Neuron (in vitro differentiated cells): Measurements from ENCODE around the gene ESPNL.

ENCODE experiments used
- H2AFZ ChIP-seq: one replicate; pipeline ENCODE4 v1.6.1; 2013; ENCODE audit warnings: low read depth, mild to moderate bottlenecking, inconsistent platforms, low read length, moderate library complexity
- H3K27me3 ChIP-seq: one replicate; pipeline ENCODE4 v1.6.1; 2013; ENCODE audit warnings: low read length; ENCODE audit not compliant: insufficient read depth
- H3K36me3 ChIP-seq: one replicate; pipeline ENCODE4 v1.6.1; 2013; ENCODE audit warnings: low read length; ENCODE audit not compliant: insufficient read depth
- H3K4me1 ChIP-seq: one replicate; pipeline ENCODE4 v1.6.1; 2013; ENCODE audit warnings: low read length; ENCODE audit not compliant: insufficient read depth
- H3K4me3 ChIP-seq: 2 replicates; pipeline ENCODE4 v1.5.1; 2013; ENCODE audit warnings: mild to moderate bottlenecking, low read length, moderate library complexity
- H3K9me3 ChIP-seq: one replicate; pipeline ENCODE4 v1.6.1; 2013; ENCODE audit warnings: low read length

ESPNL gene

GRCh38 chr2:238143239-238143951 is 43.3 kb downstream of the ESPNL start:
- Histone ChIP-seq H3K27me3 (peaks cover 4% of the 10 kb centered on the region), H3K4me3 (no peak overlapping the region), H2AFZ (no peak overlapping the region), H3K4me1 (peaks cover 13% of the 10 kb centered on the region), H3K36me3 (no peaks in the 10 kb centered on the region), H3K9me3 (no peaks in the 10 kb centered on the region)

- Histone ChIP-seq H3K9me3 (no peaks in the 10 kb centered on the region), H2AFZ (no peak overlapping the region), H3K36me3 (no peaks in the 10 kb centered on the region), H3K4me3 (no peak overlapping the region), H3K4me1 (peaks cover 4% of the 10 kb centered on the region), H3K27me3 (peaks cover 4% of the 10 kb centered on the region)
These were observed 44.1 kb downstream of the ESPNL start for GRCh38 chr2:238144262-238144661.

- no peaks in the 10 kb centered on the region for H3K9me3 ChIP-seq
- H2AFZ ChIP-seq: no peak overlapping the region
- no peaks in the 10 kb centered on the region for H3K36me3 ChIP-seq
- no peak overlapping the region for H3K4me3 ChIP-seq
- H3K27me3 ChIP-seq: peaks cover 4% of the 10 kb centered on the region
- peaks cover 4% of the 10 kb centered on the region for H3K4me1 ChIP-seq
These were observed 44.9 kb downstream of the ESPNL start for GRCh38 chr2:238145046-238145445.

- Histone ChIP-seq H3K36me3 (no peaks in the 10 kb centered on the region), H3K27me3 (peaks cover 4% of the 10 kb centered on the region), H3K9me3 (no peaks in the 10 kb centered on the region), H3K4me1 (peaks cover 4% of the 10 kb centered on the region), H3K4me3 (no peak overlapping the region), H2AFZ (no peak overlapping the region)
These were observed 45.7 kb downstream of the ESPNL start for GRCh38 chr2:238145851-238146250.

GRCh38 chr2:238146884-238147544 is 46.9 kb downstream of the ESPNL start:
- no peaks in the 10 kb centered on the region for H3K27me3 ChIP-seq
- H3K4me1 ChIP-seq: peaks cover 4% of the 10 kb centered on the region
- no peaks in the 10 kb centered on the region for H3K9me3 ChIP-seq
- H3K4me3 ChIP-seq: no peak overlapping the region
- no peaks in the 10 kb centered on the region for H3K36me3 ChIP-seq
- H2AFZ ChIP-seq: no peak overlapping the region

GRCh38 chr2:238148981-238149380 is 48.8 kb downstream of the ESPNL start:
- H3K9me3 ChIP-seq: no peaks in the 10 kb centered on the region
- no peaks in the 10 kb centered on the region for H3K27me3 ChIP-seq
- H3K4me1 ChIP-seq: peaks cover 4% of the 10 kb centered on the region
- no peaks in the 10 kb centered on the region for H3K36me3 ChIP-seq
- no peak overlapping the region for H2AFZ ChIP-seq
- H3K4me3 ChIP-seq: no peak overlapping the region

- H3K36me3 ChIP-seq: no peaks in the 10 kb centered on the region
- H3K27me3 ChIP-seq: no peaks in the 10 kb centered on the region
- H2AFZ ChIP-seq: no peak overlapping the region
- no peaks in the 10 kb centered on the region for H3K9me3 ChIP-seq
- no peak overlapping the region for H3K4me3 ChIP-seq
- peaks cover 4% of the 10 kb centered on the region for H3K4me1 ChIP-seq
These were observed 49.9 kb downstream of the ESPNL start for GRCh38 chr2:238149841-238150572.

GRCh38 chr2:238150686-238151085 is 50.5 kb downstream of the ESPNL start:
- Histone ChIP-seq H3K27me3 (no peaks in the 10 kb centered on the region), H3K36me3 (no peaks in the 10 kb centered on the region), H2AFZ (no peak overlapping the region), H3K9me3 (no peaks in the 10 kb centered on the region), H3K4me1 (peaks cover 4% of the 10 kb centered on the region), H3K4me3 (no peak overlapping the region)

GRCh38 chr2:238151205-238151604 is 51.1 kb downstream of the ESPNL start:
- Histone ChIP-seq H3K9me3 (no peaks in the 10 kb centered on the region), H3K27me3 (no peaks in the 10 kb centered on the region), H3K4me1 (peaks cover 4% of the 10 kb centered on the region), H2AFZ (no peak overlapping the region), H3K4me3 (no peak overlapping the region), H3K36me3 (no peaks in the 10 kb centered on the region)

- Histone ChIP-seq H3K36me3 (no peaks in the 10 kb centered on the region), H3K27me3 (no peaks in the 10 kb centered on the region), H2AFZ (no peak overlapping the region), H3K9me3 (no peaks in the 10 kb centered on the region), H3K4me3 (no peak overlapping the region), H3K4me1 (peaks cover 4% of the 10 kb centered on the region)
These were observed 51.6 kb downstream of the ESPNL start for GRCh38 chr2:238151628-238152235.

- Histone ChIP-seq H3K4me1 (peaks cover under 1% of the 10 kb centered on the region), H3K9me3 (no peaks in the 10 kb centered on the region), H3K36me3 (no peaks in the 10 kb centered on the region), H3K4me3 (no peak overlapping the region), H3K27me3 (peaks cover 2% of the 10 kb centered on the region), H2AFZ (no peak overlapping the region)
These were observed 52.9 kb downstream of the ESPNL start for GRCh38 chr2:238152771-238153688.

GRCh38 chr2:238154570-238154969 is 54.4 kb downstream of the ESPNL start:
- no peak overlapping the region for H3K4me3 ChIP-seq
- peaks cover 13% of the 10 kb centered on the region for H3K27me3 ChIP-seq
- peaks cover 2% of the 10 kb centered on the region for H3K4me1 ChIP-seq
- H3K9me3 ChIP-seq: no peaks in the 10 kb centered on the region
- no peak overlapping the region for H2AFZ ChIP-seq
- H3K36me3 ChIP-seq: no peaks in the 10 kb centered on the region
